Astrocyte of the cerebellum (primary cell): Measurements from ENCODE around the gene RTTN.

Source experiments
- DNase-seq: peaks from one replicate; pipeline ENCODE4 v3.0.0-alpha.2; 2011; ENCODE audit warnings: low read depth
- H3K4me3 ChIP-seq: 2 replicates; pipeline ENCODE4 v1.5.1; 2011; ENCODE audit warnings: mild to moderate bottlenecking, low read depth, low read length, moderate library complexity
- CTCF ChIP-seq: IDR thresholded peaks from 2 replicates; pipeline ENCODE4 v1.5.1; 2012; ENCODE audit warnings: low read length, low read depth, moderate library complexity, mild to moderate bottlenecking; ENCODE audit errors: missing control alignments
- in situ Hi-C: cut with HindIII; loops from 2 replicates; pipeline ENCODE4 v1.10.0; 2017; ENCODE audit warnings: low sequenced_read_pairs

Gene RTTN

DNA sequence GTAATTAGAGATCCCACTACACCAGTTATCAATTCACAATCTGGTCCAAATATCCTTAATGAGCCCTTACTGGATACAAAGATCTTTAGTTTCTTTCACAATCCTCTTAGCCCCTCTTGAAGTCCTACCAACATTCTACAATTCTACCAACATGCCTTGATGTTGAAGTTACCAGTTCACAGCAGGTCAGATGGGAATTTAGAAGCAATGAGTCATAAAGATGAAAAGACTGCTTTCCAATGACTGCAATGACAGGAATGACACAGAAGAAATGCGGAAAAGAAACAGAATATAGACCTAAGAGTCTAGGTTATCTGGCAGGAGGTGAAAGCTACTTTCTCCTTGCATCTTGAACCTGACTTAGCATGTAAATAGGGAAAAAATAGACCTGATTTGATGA lies 24.5 kb downstream of the RTTN start:
- peak; percentile 45 for DNase-seq
- no peak overlapping the region for H3K4me3 ChIP-seq
- in situ Hi-C loops: no loop called here
- TF ChIP-seq CTCF: no peak

DNA sequence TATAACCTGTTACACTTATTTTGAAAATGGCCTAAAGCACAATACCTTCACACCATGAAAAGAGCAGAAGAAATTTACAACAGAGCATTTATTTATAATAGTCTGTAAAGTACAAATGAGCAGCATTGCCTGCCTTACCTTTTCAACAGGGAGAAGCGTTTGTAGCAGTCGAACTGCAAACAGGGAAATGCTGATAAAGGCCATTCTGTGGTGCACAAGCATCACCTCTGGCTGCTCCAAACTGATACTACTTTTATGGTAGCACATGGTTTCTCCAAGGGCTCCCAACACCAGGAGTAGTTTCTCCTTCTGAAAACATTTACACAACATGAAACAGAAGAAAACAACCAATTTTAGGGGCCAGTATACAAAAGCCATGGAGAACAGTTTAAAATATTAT lies 28.9 kb downstream of the RTTN start:
- in situ Hi-C loops: no loop called here
- TF ChIP-seq CTCF: no peak
- no peak overlapping the region for H3K4me3 ChIP-seq
- no peak for DNase-seq

DNA sequence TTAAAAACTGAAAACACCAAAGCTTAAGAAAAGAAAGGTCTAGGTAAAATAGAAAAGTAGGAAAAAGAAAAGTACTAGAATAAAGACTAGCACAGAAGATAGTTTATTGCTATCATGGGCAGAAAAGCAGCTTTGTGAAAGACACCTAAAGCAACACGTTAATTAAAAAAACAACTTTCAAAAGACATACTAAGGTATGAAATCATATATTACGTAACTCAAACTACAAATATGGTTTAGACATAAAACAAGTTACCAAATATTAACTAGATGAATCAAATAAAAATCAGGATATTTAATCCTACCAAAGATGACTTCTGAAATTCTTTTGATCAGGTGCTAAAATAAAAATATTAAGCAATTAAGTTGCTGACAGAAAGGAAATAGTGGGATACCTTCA lies 30.3 kb downstream of the RTTN start:
- DNase-seq: no peak
- in situ Hi-C loops: no loop called here
- no peak overlapping the region for H3K4me3 ChIP-seq
- no peak for TF ChIP-seq CTCF

GRCh38 chr18:70172225-70172624 lies 33.3 kb downstream of the RTTN start:
- DNase-seq: peak; percentile 22
- H3K4me3 ChIP-seq: no peak overlapping the region
- in situ Hi-C loops: no loop called here
- peak; percentile 47 for TF ChIP-seq CTCF

DNA sequence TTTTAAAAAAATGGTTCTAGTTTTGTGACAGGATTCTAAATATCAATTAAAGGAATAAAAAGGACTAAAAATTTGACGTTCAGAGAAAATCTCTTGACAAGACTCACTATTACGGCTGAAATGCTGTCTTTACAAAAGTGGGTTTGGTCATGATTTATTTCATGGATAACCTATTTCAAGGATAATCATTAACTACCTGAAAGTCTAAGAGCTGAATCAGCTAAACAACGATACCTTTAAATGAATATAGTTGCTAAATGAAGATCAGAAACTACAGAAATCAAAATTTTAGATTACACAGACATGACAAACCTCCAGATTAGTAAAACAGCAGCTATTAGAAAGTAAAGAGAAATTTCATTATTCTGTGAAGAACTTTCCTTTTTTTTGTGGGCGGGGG lies 35.7 kb downstream of the RTTN start:
- TF ChIP-seq CTCF: no peak
- no peak overlapping the region for H3K4me3 ChIP-seq
- no peak for DNase-seq
- in situ Hi-C loops: no loop called here

GRCh38 chr18:70166668-70167067 lies 38.8 kb downstream of the RTTN start:
- DNase-seq: no peak
- TF ChIP-seq CTCF: no peak
- no peak overlapping the region for H3K4me3 ChIP-seq
- in situ Hi-C loops: no loop called here

DNA sequence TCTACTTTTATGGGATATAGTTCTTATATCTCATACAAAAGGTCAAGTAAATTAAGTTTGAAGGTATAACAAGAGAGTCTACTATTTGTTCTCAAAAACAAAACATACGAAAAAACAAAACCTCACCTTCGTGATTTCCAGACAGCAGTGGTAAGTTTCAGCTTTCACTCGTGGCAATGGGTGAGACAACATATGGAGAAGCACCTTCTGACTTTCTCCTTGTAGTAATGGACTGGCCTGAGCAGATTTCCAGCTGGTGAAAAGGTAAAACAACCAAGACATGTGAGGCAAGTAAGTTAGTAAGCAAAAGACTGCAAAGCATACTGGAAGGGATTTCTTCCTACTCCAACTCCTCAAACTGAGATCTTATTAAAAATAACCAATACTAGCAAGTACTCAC lies 39.6 kb downstream of the RTTN start:
- TF ChIP-seq CTCF: no peak
- DNase-seq: no peak
- no peak overlapping the region for H3K4me3 ChIP-seq
- in situ Hi-C loops: no loop called here
